BLaER1 treated with 17β-estradiol and CSF1 and Interleukin-3, amounts not matched to agents 10 nM and 100 nM (cell line): ENCODE results near the gene PDE6A.
A peak's percentile ranks its signal among the peaks of the same experiment; 100 is the strongest.
"Not testable (repeated sequence)": the region's sequence is repeated elsewhere in the genome, so short reads cannot be mapped to it uniquely, and the experiment has no call there.

Experiments used
- H3K27ac ChIP-seq, 11 experiments: shearing (Covaris generic); formaldehyde crosslinking; 2 replicates each; pipeline ENCODE4 v1.8.1; 2022
- H3K27me3 ChIP-seq, 11 experiments: shearing (Covaris generic); formaldehyde crosslinking; 2 replicates each; pipeline ENCODE4 v1.8.1; 2022
- H3K36me3 ChIP-seq, 11 experiments: shearing (Covaris generic); formaldehyde crosslinking; 2 replicates each; pipeline ENCODE4 v1.8.1; 2022
- H3K4me1 ChIP-seq, 10 experiments: shearing (Covaris generic); formaldehyde crosslinking; 2 replicates each; pipeline ENCODE4 v1.8.1; 2022
- H3K4me2 ChIP-seq, 11 experiments: shearing (Covaris generic); formaldehyde crosslinking; 2 replicates each; pipeline ENCODE4 v1.8.1; 2022
- H3K4me3 ChIP-seq, 10 experiments: shearing (Covaris generic); formaldehyde crosslinking; 2 replicates each; pipeline ENCODE4 v1.8.1; 2022
- H3K9ac ChIP-seq, 11 experiments: shearing (Covaris generic); formaldehyde crosslinking; 2 replicates each; pipeline ENCODE4 v1.8.1; 2022
- H3K9me3 ChIP-seq, 11 experiments: shearing (Covaris generic); formaldehyde crosslinking; replicated peaks in 1 of 11; 2 replicates each; pipeline ENCODE4 v1.8.1; 2022
- H4K20me1 ChIP-seq, 11 experiments: shearing (Covaris generic); formaldehyde crosslinking; 2 replicates each; pipeline ENCODE4 v1.8.1; 2022
- Cebpa-rat ChIP-seq, 11 experiments: shearing (Covaris generic); IDR thresholded peaks; 2 replicates each; pipeline ENCODE4 v1.8.1; 2022

The PDE6A gene

GRCh38 chr5:149865746-149866145 lies 78.8 kb downstream of the PDE6A start:
- Histone ChIP-seq H3K4me3 (no peak overlapping the region), H3K9ac (no peak overlapping the region), H3K27ac (no peak overlapping the region), H3K4me2 (no peak overlapping the region), H4K20me1 (no peaks in the 10 kb centered on the region), H3K36me3 (peaks cover 0 to 8% (median 0%) of the 10 kb centered on the region in 11 experiments; a peak in 1 of 22 replicates), H3K9me3 (no peaks in the 10 kb centered on the region), H3K4me1 (peaks cover 0 to 10% (median 2%) of the 10 kb centered on the region in 10 experiments; a peak in 10 of 20 replicates), H3K27me3 (no peaks in the 10 kb centered on the region)
- no peak for TF ChIP-seq Cebpa-rat (IDR thresholded peaks at IDR 0.05)

DNA sequence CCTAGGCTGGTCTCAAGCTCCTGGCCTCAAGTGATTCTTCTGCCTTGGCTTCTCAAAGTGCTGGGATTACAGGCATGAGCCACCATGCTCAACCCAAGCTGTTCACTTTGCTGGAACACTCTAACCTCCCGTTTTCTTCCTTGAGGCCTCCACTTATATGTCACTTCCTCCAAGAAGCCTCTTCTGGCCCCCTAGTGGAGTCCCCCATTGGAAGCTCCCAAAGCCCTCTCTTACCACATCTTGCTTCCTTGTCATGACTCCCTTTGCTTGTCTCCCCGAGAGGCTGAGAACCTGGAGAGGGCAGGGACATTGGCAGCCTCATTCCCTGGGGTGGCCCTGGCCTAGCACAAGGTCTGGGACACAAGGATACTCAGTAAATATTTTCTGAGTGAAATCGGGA lies 80.8 kb downstream of the PDE6A start:
- Histone ChIP-seq H3K4me1 (peaks cover 0 to 7% (median 5%) of the 10 kb centered on the region in 10 experiments; a peak in 9 of 20 replicates), H3K27ac (no peak overlapping the region), H3K9ac (no peak overlapping the region), H3K27me3 (no peaks in the 10 kb centered on the region), H3K4me2 (no peak overlapping the region), H4K20me1 (no peaks in the 10 kb centered on the region), H3K9me3 (no peaks in the 10 kb centered on the region), H3K4me3 (no peak overlapping the region), H3K36me3 (peaks cover 0 to 8% (median 0%) of the 10 kb centered on the region in 11 experiments; a peak in 2 of 22 replicates)
- no peak for TF ChIP-seq Cebpa-rat (IDR thresholded peaks at IDR 0.05)

GRCh38 chr5:149863176-149863575 lies 81.4 kb downstream of the PDE6A start:
- Histone ChIP-seq H3K4me3 (no peak overlapping the region), H3K27me3 (no peaks in the 10 kb centered on the region), H4K20me1 (no peaks in the 10 kb centered on the region), H3K27ac (no peak overlapping the region), H3K9me3 (no peaks in the 10 kb centered on the region), H3K9ac (no peak overlapping the region), H3K4me2 (no peak overlapping the region), H3K36me3 (peaks cover 0 to 8% (median 0%) of the 10 kb centered on the region in 11 experiments; a peak in 2 of 22 replicates), H3K4me1 (peaks cover 0 to 7% (median 5%) of the 10 kb centered on the region in 10 experiments; a peak in 9 of 20 replicates)
- no peak for TF ChIP-seq Cebpa-rat (IDR thresholded peaks at IDR 0.05)

DNA sequence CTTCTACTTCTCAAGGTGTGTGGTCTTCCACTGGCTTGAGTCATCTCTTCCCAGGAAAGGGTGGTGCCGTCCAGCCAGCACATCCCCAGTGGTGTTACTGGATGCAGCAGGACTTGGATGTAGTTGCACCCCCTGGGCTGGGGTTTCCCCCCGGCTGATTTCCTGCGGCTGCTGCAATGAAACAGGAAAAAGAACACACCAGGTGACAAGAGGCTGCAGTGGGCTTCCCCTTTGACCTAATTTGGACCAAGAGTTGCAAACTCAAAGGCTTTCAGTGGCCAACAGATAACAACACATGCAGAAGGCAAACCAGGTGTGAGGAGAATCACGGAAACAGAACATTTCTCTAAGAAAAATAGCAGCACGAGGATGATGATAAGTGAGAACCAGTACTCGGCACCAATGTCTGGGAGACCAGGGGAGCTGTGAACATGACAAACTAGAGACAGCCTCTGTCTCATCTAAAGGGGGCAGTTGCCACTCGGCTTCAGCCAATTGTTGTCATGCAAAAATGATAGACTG lies 83.7 kb downstream of the PDE6A start:
- Histone ChIP-seq H3K4me2 (peak overlapping the region in 6 of 11 experiments; percentile 3 to 34 (median 24); a peak in 5 of 22 replicates), H3K9me3 (no peaks in the 10 kb centered on the region), H3K4me3 (no peak overlapping the region), H3K9ac (no peak overlapping the region), H4K20me1 (peaks cover 0 to 17% (median 0%) of the 10 kb centered on the region in 11 experiments; a peak in 1 of 22 replicates), H3K36me3 (peaks cover 0 to 15% (median 0%) of the 10 kb centered on the region in 11 experiments; a peak in 9 of 22 replicates), H3K4me1 (peaks cover 8 to 16% (median 13%) of the 10 kb centered on the region in 10 experiments; a peak in 18 of 20 replicates), H3K27ac (no peak overlapping the region), H3K27me3 (no peaks in the 10 kb centered on the region)
- no peak for TF ChIP-seq Cebpa-rat (IDR thresholded peaks at IDR 0.05)

DNA sequence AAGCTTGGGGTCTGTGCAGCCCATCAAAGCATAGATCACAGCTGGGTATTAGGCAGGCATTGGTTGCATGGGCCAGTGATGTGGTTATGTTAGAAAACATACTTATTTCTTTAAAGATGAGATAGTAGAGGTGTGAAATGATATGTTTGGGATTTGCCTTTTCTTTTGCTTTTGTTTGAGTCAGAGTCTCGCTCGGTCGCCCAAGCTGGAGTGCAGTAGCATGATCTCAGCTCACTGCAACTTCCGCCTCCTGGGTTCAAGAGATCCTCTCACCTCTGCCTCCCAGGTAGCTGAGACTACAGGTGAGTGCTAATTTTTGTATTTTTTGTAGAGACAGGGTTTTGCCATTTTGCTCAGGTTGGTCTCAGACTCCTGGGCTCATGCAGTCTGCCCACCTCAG lies 84.8 kb downstream of the PDE6A start:
- Histone ChIP-seq H3K4me2 (no peak overlapping the region), H3K27me3 (no peaks in the 10 kb centered on the region), H4K20me1 (peaks cover 0 to 17% (median 0%) of the 10 kb centered on the region in 11 experiments; a peak in 1 of 22 replicates), H3K9me3 (no peaks in the 10 kb centered on the region), H3K36me3 (peaks cover 0 to 26% (median 9%) of the 10 kb centered on the region in 11 experiments; a peak in 12 of 22 replicates), H3K4me1 (peaks cover 8 to 16% (median 13%) of the 10 kb centered on the region in 10 experiments; a peak in 18 of 20 replicates), H3K9ac (no peak overlapping the region), H3K4me3 (no peak overlapping the region), H3K27ac (no peak overlapping the region)
- no peak for TF ChIP-seq Cebpa-rat (IDR thresholded peaks at IDR 0.05)

GRCh38 chr5:149858481-149858880 lies 86.1 kb downstream of the PDE6A start:
- H3K4me2 ChIP-seq, H3K27me3 ChIP-seq, H3K9ac ChIP-seq, H3K4me3 ChIP-seq, H3K27ac ChIP-seq, H3K9me3 ChIP-seq: not testable (repeated sequence)
- Histone ChIP-seq H3K36me3 (peaks cover 0 to 34% (median 9%) of the 10 kb centered on the region in 11 experiments; a peak in 14 of 22 replicates), H3K4me1 (peaks cover 8 to 16% (median 13%) of the 10 kb centered on the region in 10 experiments; a peak in 18 of 20 replicates), H4K20me1 (peaks cover 0 to 17% (median 0%) of the 10 kb centered on the region in 11 experiments; a peak in 1 of 22 replicates)

GRCh38 chr5:149857499-149857898 lies 87.1 kb downstream of the PDE6A start:
- Histone ChIP-seq H3K9ac (no peak overlapping the region), H3K9me3 (no peaks in the 10 kb centered on the region), H3K4me3 (no peak overlapping the region), H3K4me1 (peaks cover 8 to 16% (median 13%) of the 10 kb centered on the region in 10 experiments; a peak in 18 of 20 replicates), H3K27ac (no peak overlapping the region), H3K4me2 (peak overlapping the region in 10 of 11 experiments; percentile 4 to 42 (median 25); a peak in 11 of 22 replicates), H4K20me1 (peaks cover 0 to 25% (median 0%) of the 10 kb centered on the region in 11 experiments; a peak in 2 of 22 replicates), H3K36me3 (peaks cover 0 to 30% (median 9%) of the 10 kb centered on the region in 11 experiments; a peak in 13 of 22 replicates), H3K27me3 (no peaks in the 10 kb centered on the region)
- no peak for TF ChIP-seq Cebpa-rat (IDR thresholded peaks at IDR 0.05)

DNA sequence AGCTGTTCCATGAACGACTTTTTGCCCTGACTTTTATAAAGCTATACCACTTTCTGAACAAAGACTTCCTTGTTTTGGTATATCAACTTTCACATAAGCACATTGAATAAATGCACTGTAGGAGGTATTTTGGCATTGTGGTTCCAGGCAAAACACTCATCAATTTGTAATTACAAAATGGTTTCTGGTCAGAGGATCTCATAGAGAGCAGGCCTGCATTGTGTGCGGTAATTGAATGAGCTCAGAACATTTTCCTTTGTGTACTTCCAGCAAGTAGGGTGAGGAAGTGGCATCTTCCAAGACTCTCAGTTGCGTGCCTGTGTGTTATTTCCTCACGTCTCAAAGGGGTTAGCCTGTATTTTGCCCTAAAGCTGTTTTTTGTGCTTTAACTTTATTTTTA lies 89.2 kb downstream of the PDE6A start:
- no peaks in the 10 kb centered on the region for H3K27me3 ChIP-seq
- H4K20me1 ChIP-seq: peaks cover 0 to 44% (median 0%) of the 10 kb centered on the region in 11 experiments; a peak in 4 of 22 replicates
- H3K4me2 ChIP-seq: no peak overlapping the region
- H3K4me3 ChIP-seq: no peak overlapping the region
- H3K36me3 ChIP-seq: peaks cover 0 to 40% (median 26%) of the 10 kb centered on the region in 11 experiments; a peak in 17 of 22 replicates
- TF ChIP-seq Cebpa-rat (IDR thresholded peaks at IDR 0.05): no peak
- no peaks in the 10 kb centered on the region for H3K9me3 ChIP-seq
- H3K9ac ChIP-seq: no peak overlapping the region
- no peak overlapping the region for H3K27ac ChIP-seq
- H3K4me1 ChIP-seq: peaks cover 7 to 13% (median 8%) of the 10 kb centered on the region in 10 experiments; a peak in 16 of 20 replicates

DNA sequence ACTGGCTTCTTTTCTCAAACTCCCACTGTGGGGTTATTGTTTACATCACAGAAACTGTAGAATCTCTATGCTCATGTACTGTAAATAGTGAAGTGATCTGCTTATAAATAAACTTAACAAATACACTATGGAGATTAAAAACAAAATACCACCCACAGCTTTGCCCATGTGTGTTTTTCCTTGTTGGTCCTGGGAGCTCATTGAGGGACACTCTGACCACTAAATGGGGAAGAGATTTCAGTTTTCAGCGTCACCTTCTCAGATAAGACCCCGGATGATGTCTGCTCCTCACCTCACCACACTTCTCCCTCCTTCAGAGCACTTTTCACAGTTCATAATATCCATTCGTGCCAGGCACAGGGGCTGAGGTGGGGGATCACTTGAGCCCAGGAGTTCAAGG lies 89.7 kb downstream of the PDE6A start:
- H3K4me1 ChIP-seq: peaks cover 7 to 13% (median 8%) of the 10 kb centered on the region in 10 experiments; a peak in 16 of 20 replicates
- TF ChIP-seq Cebpa-rat (IDR thresholded peaks at IDR 0.05): no peak
- no peak overlapping the region for H3K4me3 ChIP-seq
- peaks cover 0 to 49% (median 0%) of the 10 kb centered on the region in 11 experiments; a peak in 4 of 22 replicates for H4K20me1 ChIP-seq
- no peak overlapping the region for H3K4me2 ChIP-seq
- peaks cover 5 to 45% (median 31%) of the 10 kb centered on the region in 11 experiments; a peak in 18 of 22 replicates for H3K36me3 ChIP-seq
- H3K27ac ChIP-seq: no peak overlapping the region
- no peaks in the 10 kb centered on the region for H3K9me3 ChIP-seq
- no peaks in the 10 kb centered on the region for H3K27me3 ChIP-seq
- H3K9ac ChIP-seq: no peak overlapping the region
